Measurements from ENCODE around the gene ENOSF1.
"Not testable (repeated sequence)": the region's sequence is repeated elsewhere in the genome, so short reads cannot be mapped to it uniquely, and the experiment has no call there.

The ENOSF1 gene, protein sequence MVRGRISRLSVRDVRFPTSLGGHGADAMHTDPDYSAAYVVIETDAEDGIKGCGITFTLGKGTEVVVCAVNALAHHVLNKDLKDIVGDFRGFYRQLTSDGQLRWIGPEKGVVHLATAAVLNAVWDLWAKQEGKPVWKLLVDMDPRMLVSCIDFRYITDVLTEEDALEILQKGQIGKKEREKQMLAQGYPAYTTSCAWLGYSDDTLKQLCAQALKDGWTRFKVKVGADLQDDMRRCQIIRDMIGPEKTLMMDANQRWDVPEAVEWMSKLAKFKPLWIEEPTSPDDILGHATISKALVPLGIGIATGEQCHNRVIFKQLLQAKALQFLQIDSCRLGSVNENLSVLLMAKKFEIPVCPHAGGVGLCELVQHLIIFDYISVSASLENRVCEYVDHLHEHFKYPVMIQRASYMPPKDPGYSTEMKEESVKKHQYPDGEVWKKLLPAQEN

DNA sequence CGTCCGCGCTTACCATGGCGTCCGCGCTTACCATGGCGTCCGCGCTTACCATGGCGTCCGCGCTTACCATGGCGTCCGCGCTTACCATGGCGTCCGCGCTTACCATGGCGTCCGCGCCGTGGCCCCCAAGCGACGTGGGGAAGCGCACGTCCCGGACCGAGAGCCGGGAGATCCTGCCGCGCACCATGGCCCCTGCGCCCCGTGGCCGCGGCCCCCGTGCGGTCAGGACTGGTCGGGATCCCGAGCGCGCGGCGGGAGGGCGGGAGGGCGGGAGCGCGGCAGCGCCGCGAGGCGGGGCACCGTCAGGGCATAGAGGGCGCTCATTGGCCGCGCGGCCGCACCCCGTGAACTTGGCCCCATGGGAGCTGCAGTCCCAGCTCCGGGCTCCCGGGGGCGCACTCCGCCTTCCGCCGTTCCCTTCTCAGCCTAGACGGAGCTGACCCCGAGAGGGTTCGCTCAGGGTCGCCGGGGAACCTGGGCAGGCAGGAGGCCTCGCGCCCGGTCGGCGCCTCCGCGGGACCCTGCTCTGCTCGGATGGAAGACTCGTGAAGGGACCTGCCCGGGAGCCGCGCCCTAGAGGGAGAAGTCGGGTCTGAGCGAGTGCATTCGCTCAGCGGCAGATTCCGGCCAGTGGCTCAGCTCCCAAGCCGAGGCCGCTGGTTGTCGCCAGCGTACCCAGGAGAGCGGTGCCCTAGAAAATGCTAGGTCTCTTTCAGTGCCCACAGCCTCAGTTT lies at the start of gene ENOSF1:
Gene ENOSF1, minus strand, starts transcription at position 230 of the 734 bp plus-strand sequence. Its CDS starts 43 bp downstream, at position 187.
- peak within 1 kb of the TSS; percentile 75 for H3K27ac ChIP-seq
- peak; percentile 16 for DNase-seq (ENCODE audit: low read depth, low spot score)

DNA sequence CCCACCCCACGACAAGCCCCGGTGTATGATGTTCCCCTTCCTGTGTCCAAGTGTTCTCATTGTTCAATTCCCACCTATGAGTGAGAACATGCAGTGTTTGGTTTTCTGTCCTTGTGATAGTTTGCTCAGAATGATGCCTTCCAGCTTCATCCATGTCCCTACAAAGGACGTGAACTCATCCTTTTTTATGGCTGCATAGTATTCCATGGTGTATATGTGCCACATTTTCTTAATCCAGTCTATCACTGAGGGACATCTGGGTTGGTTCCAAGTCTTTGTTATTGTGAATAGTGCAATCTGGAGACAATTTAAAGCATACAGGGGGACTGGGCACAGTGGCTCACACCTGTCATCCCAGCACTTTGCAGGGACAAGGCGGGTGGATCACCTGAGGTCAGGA lies 47.4 kb upstream of the ENOSF1 start:
- not testable (repeated sequence) for H3K27ac ChIP-seq; DNase-seq (ENCODE audit: low read depth, low spot score)

DNA sequence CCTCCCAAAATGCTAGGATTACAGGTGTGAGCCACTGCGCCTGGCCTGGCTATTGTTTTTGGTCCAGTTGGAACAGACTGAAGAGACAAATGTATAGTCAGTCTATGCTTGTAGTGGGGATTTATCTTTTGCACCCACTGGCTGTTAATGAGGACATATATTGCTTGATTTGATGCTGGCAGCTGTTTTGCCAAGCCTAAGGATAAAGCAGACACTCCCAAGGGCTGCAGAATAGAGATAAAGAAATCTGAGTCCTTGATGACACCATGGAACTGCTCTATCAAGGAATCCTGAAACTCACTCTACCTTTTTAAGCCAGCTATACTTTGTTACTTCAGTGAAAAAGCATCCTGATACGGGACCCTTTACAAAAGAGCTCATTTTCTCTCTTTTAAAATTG lies 43.1 kb upstream of the ENOSF1 start:
- DNase-seq (ENCODE audit: low read depth, low spot score), result no peak
- H3K27ac ChIP-seq, result no peak overlapping the region

DNA sequence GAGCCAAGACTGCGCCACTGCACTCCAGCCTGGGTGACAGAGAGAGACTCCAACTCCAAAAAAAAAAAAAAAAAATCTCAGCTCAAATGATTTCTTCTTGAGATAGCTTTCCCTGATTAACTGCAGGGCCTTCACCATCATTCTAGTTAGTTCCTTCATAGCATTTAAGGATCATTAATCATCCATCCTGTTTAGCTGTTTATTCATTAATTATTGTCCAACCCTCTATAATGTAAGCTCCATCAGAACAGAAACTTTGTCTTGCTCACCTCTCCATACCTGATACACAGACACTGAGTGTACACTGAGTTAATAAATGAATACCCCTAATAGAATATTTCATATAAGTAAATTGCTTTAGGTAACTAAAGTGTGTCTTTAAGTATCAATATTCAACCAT lies 42.2 kb upstream of the ENOSF1 start:
- no peak for DNase-seq (ENCODE audit: low read depth, low spot score)
- H3K27ac ChIP-seq, result no peak overlapping the region

DNA sequence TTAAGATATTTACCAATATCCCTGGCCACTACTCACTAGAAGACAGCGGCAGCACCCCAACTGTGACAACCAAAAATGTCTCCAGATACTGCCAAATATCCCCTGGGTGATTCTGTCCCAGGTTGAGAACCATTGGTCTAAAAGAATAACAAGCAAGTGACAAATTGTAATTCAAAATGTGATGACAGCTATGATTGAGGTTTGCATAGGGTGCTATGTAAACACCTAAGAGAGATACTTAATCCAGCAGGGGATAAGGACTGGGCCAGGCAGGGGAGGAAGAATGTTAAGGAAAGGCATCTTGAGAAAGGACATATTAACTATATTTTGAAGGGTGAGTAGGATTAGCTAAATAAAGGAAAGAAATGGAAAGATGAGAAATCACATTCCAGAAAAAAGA lies 38.0 kb upstream of the ENOSF1 start:
- H3K27ac ChIP-seq, result no peak overlapping the region
- DNase-seq (ENCODE audit: low read depth, low spot score), result no peak

DNA sequence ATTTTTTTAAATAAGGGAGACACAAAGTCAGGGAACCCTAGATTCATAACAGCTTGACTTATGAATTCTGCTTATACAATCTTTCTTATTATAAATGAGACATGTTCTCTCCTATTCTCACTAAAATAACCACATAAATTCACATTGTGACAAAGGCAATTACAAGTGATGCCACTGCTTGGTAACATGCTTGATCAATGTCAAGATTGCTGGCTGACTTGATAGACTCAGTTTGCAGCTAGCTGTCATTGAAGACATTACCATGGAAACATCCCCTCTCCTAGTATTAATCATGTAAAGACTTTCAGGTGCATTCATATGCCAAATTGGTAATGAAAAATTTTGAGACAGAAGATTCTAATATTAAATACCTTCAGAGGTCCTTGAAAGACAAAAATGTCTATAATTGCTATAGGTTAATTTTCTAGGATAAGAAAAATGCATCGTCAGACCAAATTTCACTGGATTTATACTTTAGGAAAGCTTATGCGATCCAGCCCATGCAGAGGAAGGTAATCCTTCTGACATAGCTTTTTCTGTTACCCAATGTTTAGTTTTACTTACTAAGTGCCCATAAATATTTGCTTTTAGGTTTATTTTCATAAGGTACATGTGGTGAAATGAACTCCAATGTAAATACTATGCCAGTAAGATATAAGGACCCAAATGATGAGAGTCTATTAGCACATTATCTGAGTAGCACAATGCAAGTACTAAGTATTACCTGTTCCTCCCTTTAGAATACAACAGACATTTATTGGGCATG lies 32.6 kb upstream of the ENOSF1 start:
- no peak for DNase-seq (ENCODE audit: low read depth, low spot score)
- no peak overlapping the region for H3K27ac ChIP-seq

DNA sequence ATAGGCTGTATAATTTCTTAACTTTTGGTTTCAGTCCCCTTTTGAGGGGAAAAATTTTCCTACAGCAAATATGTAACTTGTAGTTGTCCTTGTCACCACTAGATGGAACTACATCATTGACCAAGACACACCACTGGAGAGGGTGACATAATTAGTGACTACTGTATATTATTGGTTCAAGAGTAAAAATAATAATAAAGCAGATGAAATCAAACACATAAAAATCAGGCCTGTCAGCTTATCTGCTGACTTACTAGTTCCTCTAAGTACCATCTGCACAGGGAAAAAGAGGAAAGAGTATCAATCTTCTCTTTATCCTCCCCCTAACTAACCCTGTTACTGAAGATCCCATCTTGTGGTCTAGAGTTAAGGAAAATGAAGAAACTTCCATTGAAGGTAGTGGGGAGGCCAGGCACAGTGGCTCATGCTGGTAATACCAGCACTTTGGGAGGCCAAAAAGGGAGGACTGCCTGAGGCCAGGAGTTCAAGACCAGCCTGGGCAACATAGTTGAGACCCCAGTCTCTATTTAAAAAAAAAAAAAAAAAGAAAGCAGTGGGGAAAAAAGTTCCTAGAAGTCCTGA lies 29.6 kb upstream of the ENOSF1 start:
- no peak overlapping the region for H3K27ac ChIP-seq
- DNase-seq (ENCODE audit: low read depth, low spot score), result no peak

DNA sequence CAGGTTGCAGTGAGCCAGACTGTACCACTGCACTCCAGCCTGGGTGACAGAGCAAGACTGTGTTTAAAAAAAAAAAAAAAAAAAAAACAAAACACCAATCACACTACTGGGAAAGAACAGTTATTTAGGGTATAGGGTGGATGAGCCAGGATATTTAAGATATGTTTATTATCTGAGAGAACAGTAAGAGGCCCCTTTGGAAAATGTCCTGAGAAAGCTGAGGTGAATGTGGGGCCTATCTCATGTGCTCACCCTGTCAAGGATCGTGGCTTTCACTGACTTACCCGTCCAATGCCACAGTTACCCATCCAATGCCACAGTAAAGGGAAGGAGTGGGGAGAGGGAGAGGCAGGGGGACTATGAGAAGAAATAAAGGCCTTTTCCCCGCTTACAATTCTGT lies 19.9 kb upstream of the ENOSF1 start:
- H3K27ac ChIP-seq, result no peak overlapping the region
- no peak for DNase-seq (ENCODE audit: low read depth, low spot score)

DNA sequence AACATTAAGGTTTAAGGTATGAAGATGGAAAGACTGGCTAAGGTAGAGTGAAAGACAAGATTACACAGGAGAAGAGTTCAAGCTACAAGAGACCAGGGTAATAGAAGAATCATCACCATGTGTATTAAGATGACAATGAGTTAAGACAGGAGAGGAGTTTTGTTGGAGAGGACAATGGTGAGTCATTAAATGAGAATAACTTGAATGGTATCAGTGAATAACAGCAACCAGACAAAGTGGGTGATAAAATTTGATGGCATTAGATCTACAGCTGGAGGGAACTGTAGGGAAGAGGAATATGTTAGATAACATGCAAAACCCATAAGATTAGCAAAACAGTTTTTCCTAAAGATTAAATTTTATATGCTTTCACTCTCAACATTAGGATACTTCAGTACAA lies 18.8 kb upstream of the ENOSF1 start:
- no peak for DNase-seq (ENCODE audit: low read depth, low spot score)
- no peak overlapping the region for H3K27ac ChIP-seq

DNA sequence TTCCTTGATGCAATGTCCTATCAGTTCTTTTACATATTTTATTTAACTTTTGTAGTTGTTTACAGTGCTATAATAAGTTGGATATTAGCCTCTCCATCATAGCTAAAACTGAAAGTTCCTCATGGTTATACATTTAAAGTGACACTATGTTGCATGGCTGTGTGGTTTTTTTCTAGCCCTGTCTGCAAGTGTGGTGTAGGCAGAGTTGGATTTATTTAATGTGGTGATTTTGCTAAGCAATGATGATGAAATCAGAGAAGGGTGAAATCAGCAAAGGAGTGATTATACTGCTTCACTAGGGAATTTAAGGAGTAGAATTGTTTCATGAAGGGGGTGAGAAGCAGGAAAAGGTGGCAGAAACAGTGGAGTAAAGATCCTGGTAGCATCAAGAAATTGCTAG lies 18.3 kb upstream of the ENOSF1 start:
- DNase-seq (ENCODE audit: low read depth, low spot score), result no peak
- no peak overlapping the region for H3K27ac ChIP-seq

DNA sequence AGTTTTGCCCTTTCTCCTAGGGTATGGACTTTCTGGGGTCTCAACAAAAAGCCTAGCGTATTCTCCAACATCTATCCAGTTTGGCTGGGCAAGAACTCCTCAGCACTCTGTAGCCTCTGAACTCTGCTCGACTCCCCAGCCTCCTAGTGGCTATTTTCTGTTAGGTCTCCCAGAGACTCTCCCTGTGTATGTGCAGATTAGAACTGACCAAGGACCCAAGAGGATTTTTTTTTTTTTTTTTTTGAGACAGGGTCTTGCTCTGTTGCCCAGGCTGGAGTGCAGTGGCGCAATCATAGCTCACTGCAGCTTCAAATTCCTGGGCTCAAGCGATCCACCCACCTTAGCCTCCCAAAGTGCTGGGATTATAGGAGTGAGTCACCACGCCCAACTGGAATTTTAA lies 17.7 kb upstream of the ENOSF1 start:
- not testable (repeated sequence) for H3K27ac ChIP-seq; DNase-seq (ENCODE audit: low read depth, low spot score)

DNA sequence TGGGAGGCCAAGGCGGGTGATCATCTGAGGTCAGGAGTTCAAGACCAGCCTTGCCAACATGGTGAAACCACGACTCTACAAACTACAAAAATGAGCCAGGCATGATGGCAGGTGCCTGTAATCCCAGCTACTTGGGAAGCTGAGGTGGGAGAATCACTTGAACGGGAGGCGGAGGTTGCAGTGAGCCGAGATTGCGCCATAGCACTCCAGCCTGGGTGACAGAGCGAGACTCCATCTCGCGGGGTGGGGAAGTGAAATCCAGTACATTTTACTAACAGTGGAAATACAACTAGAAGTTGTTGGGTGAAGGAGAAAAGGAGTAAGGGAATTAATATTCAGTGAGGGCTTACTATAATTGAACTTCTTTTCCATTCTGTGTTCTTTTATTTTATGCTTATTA lies 13.2 kb upstream of the ENOSF1 start:
- DNase-seq (ENCODE audit: low read depth, low spot score), result no peak
- no peak overlapping the region for H3K27ac ChIP-seq

DNA sequence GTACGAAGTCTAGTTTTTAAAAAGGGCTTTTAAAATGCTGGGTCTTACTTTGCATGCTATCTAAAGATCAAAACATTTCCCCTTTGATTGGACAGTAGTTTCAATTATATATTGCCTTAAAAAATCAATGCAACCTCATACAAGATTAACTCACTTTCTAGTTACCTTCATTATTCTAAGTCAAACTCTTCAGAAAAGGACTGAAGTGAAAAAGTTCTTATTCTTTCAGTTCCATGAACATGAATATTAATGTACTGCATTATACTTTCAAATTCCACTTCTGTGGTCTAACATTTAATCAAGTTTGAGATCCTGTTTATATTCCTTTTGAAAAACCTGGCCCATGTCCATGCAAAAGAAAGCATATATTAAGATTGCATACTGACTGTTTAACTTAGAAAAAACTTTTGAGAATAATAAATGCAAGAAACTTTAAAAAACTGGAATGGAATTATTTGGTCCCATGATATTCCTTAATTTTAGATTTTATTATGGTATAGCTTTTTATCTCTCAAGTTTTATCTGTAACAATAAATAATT lies 11.2 kb upstream of the ENOSF1 start:
- no peak for DNase-seq (ENCODE audit: low read depth, low spot score)
- H3K27ac ChIP-seq, result no peak overlapping the region

DNA sequence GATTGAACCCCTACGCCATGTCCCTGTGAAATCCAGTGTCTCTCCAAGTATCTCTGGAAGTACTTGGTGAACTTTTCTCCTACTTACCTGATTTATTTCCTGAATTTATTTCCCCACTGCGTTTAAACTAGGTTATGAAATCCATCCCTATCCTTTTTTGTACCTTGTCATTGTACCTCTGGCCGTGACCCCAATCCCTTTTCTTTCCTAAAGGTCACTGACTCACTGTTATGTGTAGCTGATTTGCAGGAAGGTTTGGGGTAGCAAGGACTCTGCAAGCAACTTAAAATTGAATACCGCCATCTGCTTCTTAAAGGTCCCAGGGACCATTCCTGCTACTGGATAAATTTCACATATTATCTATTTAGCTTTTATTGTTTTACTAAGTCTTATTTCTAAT lies 4.6 kb upstream of the ENOSF1 start:
- DNase-seq (ENCODE audit: low read depth, low spot score), result no peak
- no peak overlapping the region for H3K27ac ChIP-seq

DNA sequence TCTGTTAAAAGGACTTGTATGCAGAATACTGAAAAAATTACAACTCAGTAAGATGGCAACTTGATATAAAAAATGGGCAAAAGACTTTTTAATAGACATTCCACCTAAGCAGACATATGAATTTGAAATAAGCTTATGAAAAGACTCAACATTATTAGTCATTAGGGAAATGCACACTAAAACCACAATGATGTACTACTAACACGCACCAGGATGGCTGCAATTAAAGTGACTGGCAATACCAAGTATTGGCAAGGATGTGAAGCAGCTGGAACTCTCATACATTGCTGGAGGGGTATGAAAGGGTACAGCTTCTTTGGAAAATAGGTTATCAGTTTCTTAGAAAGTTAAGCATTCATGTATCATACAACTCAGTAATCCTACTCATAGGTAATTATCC lies 3.2 kb upstream of the ENOSF1 start:
- DNase-seq (ENCODE audit: low read depth, low spot score), result peak; percentile 45
- H3K27ac ChIP-seq, result peak overlapping the region; percentile 21

DNA sequence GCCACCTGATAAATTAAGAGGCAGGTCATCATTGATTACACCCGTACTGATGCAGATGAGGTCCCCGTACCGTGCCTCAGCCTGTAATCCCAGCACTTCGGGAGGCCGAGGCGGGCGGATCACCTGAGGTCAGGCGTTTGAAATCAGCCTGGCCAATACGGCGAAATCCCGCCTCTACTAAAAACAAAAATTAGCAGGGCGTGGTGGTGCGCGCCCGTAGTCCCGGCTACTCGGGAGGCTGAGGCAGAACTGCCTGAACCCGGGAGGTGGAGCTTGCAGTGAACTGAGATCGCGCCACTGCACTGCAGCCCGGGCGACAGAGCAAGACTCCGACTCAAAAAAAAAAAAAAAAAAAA lies 683 bp upstream of the ENOSF1 start:
- peak overlapping the region; percentile 75 for H3K27ac ChIP-seq
- no peak for DNase-seq (ENCODE audit: low read depth, low spot score)

DNA sequence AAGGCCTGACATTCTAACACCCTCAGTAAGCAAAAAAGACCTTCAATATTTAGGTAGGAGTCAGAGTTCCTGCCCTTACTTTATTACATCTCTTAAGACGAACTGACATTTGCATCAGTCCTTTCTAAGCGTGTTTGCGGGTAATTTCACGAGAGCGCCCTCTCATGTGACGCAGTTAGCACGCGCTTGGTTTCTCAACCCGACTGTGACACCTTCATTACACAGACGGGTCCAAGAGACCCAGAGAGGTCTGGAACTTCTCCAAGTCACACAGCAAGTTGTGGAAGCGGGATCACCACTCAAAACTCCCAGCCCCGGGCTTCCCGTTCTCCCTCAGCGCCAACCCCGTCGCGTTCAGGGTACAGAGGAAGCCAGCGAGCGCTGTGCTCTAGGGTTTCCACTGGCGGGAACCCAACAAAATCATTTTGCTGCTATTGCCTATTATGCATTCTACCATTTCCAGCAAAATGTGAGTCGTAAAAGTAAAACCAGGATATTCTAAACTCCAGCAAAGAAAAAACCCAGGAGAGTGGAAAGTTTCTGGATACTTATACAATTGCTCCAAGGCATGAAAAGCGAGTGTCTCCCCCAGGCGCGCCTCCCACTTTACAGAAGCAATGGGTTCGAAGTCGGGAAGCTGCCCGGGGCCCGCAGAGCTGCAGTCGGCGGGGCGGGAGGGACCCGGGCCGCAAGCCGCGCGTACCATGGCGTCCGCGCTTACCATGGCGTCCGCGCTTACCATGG lies 601 bp downstream of the ENOSF1 start:
- peak overlapping the region; percentile 75 for H3K27ac ChIP-seq
- DNase-seq (ENCODE audit: low read depth, low spot score), result peak; percentile 27

DNA sequence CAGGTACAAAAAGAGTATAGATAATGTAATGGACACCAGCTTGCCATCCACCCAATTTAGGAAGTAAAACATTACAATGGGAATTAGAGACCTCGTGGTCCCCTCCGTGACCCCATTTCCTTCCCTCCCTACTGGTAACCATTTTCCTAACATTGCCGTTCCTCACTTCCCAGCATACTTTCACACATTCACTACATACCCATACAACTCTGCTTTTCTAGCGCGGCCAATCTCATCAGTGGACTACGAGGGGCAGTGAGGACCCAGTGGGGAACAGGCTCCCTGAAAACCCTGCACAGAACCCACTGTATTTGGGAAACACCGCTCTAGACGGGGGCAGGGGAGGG lies 1.1 kb downstream of the ENOSF1 start:
- peak overlapping the region; percentile 75 for H3K27ac ChIP-seq
- no peak for DNase-seq (ENCODE audit: low read depth, low spot score)

DNA sequence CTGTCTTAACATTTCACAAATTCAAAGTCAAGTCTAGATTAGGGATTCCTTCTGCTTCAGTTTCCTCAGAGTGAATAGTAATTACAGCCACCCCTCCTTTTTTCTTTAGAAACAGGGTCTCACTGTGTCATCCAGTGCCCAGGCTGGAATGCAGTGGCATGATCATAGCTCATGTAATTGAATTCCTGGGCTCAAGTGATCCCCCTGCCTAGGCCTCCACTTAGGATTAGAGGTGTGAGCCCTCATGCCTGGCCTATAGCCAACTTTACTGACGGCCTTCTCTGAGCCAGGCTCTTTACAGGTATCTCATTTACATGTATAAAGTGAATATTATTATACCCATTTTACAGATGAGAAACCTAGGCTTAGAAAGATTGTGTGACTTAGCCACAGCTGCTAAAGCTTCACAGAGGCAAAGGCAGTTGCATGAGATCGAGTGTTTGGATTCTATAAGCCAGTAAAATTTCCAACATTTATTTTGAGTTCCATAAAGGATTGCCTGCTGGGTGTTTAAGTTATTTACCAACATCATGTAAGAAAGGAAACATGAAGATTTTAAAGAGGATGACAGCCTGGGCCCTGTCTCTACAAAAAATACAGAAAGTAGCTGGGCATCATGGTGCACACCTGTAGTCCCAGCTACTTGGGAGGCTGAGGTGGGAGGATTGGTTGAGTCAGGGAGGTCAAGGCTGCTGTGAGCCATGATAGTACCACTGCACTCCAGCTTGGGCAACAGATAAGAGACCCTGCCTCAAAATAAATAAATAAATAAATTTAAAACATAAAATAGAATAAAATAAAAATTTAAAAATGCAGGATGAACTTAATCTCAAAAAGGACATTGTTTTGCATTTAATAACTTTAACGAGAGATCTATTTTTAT lies 1.8 kb downstream of the ENOSF1 start:
- no peak for DNase-seq (ENCODE audit: low read depth, low spot score)
- H3K27ac ChIP-seq, result peak overlapping the region; percentile 75
